MCF 10A (cell line): Measurements from ENCODE around the gene OR8B3. TPM values are rescaled to one million over a fixed set of nuclear protein-coding genes. Genes with fewer than 3 reads are reported as not detected.

Experiments
- BruUV-seq: library from RNA; stranded (reverse); fragments of 400-500 nt; replicated peaks from 2 replicates; lab custom pipeline; 2021; lab: Mats Ljungman, UMichigan
- CTCF ChIA-PET: fragments of 300-600 bp; sonication (Branson Sonifier 250); formaldehyde crosslinking; extraction: SDS; loops from one replicate; lab custom pipeline; 2021; ENCODE audit warnings: antibody characterized with exemption, inconsistent platforms; lab: Yijun Ruan, JAX
- POLR2A ChIA-PET: fragments of 300-600, 350-650 bp; sonication (Branson Sonifier 250); formaldehyde crosslinking; extraction: SDS; loops from one replicate; lab custom pipeline; 2020; ENCODE audit warnings: antibody characterized with exemption, inconsistent platforms; lab: Yijun Ruan, JAX
- DNase-seq: peaks from one replicate; pipeline ENCODE4 v3.0.0-alpha.2; 2018; ENCODE audit not compliant: unreplicated experiment
- H3K27ac Mint-ChIP-seq: one replicate; pipeline ENCODE4 v1.8.0; 2022; ENCODE audit warnings: mild to moderate bottlenecking, low read depth, mixed read lengths; ENCODE audit not compliant: unreplicated experiment
- H3K27me3 Mint-ChIP-seq: one replicate; pipeline ENCODE4 v1.8.0; 2022; ENCODE audit warnings: mixed read lengths; ENCODE audit not compliant: insufficient read depth, unreplicated experiment
- H3K36me3 Mint-ChIP-seq: one replicate; pipeline ENCODE4 v1.8.0; 2022; ENCODE audit warnings: mild to moderate bottlenecking, moderate library complexity, mixed read lengths; ENCODE audit not compliant: insufficient read depth, unreplicated experiment
- H3K4me1 Mint-ChIP-seq: one replicate; pipeline ENCODE4 v1.8.0; 2022; ENCODE audit warnings: mixed read lengths; ENCODE audit not compliant: insufficient read depth, unreplicated experiment
- H3K4me3 Mint-ChIP-seq: one replicate; pipeline ENCODE4 v1.8.0; 2022; ENCODE audit warnings: mild to moderate bottlenecking, moderate library complexity, mixed read lengths; ENCODE audit not compliant: unreplicated experiment
- H3K9me3 Mint-ChIP-seq: one replicate; pipeline ENCODE4 v1.8.0; 2022; ENCODE audit warnings: mixed read lengths; ENCODE audit not compliant: unreplicated experiment
- CTCF ChIP-seq: fragments of 200-600 bp; IDR thresholded peaks from one replicate; pipeline ENCODE4 v1.8.0; 2022; ENCODE audit warnings: antibody characterized with exemption, mild to moderate bottlenecking; ENCODE audit not compliant: unreplicated experiment
- intact Hi-C: fragments of 100-400 bp; cut with micrococcal nuclease; formaldehyde crosslinking; loops from 2 replicates; pipeline ENCODE4 v1.14.1; 2022
- total RNA-seq: library from RNA; stranded (reverse); gene quantifications from 2 replicates; pipeline ENCODE4 v1.2.3, GENCODE V29; 2022

OR8B3 gene
- total RNA-seq, 1 experiment from 2014 or later = not detected

- CTCF ChIA-PET = interaction anchor here (0.6 to 1.2 kb wide), 3 partner anchors 26 to 391 kb away, joined by 3 to 6 read pairs (median 4); no protein-coding TSS in a partner anchor
- no TSS peak for BruUV-seq
- intact Hi-C loops = no loop called here
- Mint-ChIP-seq H3K4me1 (peaks cover 5% of the 10 kb centered on the region), H3K4me3 (no peak overlapping the region), H3K9me3 (no peaks in the 10 kb centered on the region), H3K27me3 (peaks cover 35% of the 10 kb centered on the region), H3K36me3 (peaks cover 4% of the 10 kb centered on the region), H3K27ac (no peak overlapping the region)
- POLR2A ChIA-PET = no interaction called here
- no peak for DNase-seq
- no peak for TF ChIP-seq CTCF
These were observed 43.6 kb upstream of the OR8B3 start for GRCh38 chr11:124442442-124442841.

GRCh38 chr11:124441519-124441918 is 42.7 kb upstream of the OR8B3 start:
- peaks cover 42% of the 10 kb centered on the region for H3K27me3 Mint-ChIP-seq
- DNase-seq = no peak
- CTCF ChIA-PET = interaction anchor here (0.5 kb wide), 1 partner anchor 166 kb away, joined by 3 read pairs; no protein-coding TSS in a partner anchor
- peaks cover 4% of the 10 kb centered on the region for H3K36me3 Mint-ChIP-seq
- intact Hi-C loops = no loop called here
- no peak overlapping the region for H3K27ac Mint-ChIP-seq
- no peak for TF ChIP-seq CTCF
- peaks cover under 1% of the 10 kb centered on the region for H3K4me1 Mint-ChIP-seq
- BruUV-seq = no TSS peak
- H3K4me3 Mint-ChIP-seq = no peak overlapping the region
- POLR2A ChIA-PET = interaction anchor here (0.6 kb wide), 1 partner anchor 12 kb away, joined by 4 read pairs; no protein-coding TSS in a partner anchor
- H3K9me3 Mint-ChIP-seq = no peaks in the 10 kb centered on the region

GRCh38 chr11:124441081-124441480 is 42.3 kb upstream of the OR8B3 start:
- peaks cover 47% of the 10 kb centered on the region for H3K27me3 Mint-ChIP-seq
- POLR2A ChIA-PET = no interaction called here
- H3K4me1 Mint-ChIP-seq = no peaks in the 10 kb centered on the region
- intact Hi-C loops = no loop called here
- BruUV-seq = no TSS peak
- no peak overlapping the region for H3K27ac Mint-ChIP-seq
- CTCF ChIA-PET = interaction anchor here (0.5 kb wide), 1 partner anchor 167 kb away, joined by 3 read pairs; no protein-coding TSS in a partner anchor
- peaks cover 4% of the 10 kb centered on the region for H3K36me3 Mint-ChIP-seq
- no peak overlapping the region for H3K4me3 Mint-ChIP-seq
- no peak for TF ChIP-seq CTCF
- no peak for DNase-seq
- H3K9me3 Mint-ChIP-seq = no peaks in the 10 kb centered on the region

GRCh38 chr11:124440608-124441007 is 41.8 kb upstream of the OR8B3 start:
- H3K27me3 Mint-ChIP-seq = peaks cover 52% of the 10 kb centered on the region
- intact Hi-C loops = no loop called here
- ChIA-PET POLR2A (no interaction called here), CTCF (no interaction called here)
- H3K36me3 Mint-ChIP-seq = peaks cover 4% of the 10 kb centered on the region
- no TSS peak for BruUV-seq
- no peak for TF ChIP-seq CTCF
- no peaks in the 10 kb centered on the region for H3K9me3 Mint-ChIP-seq
- H3K4me1 Mint-ChIP-seq = no peaks in the 10 kb centered on the region
- H3K4me3 Mint-ChIP-seq = no peak overlapping the region
- no peak for DNase-seq
- H3K27ac Mint-ChIP-seq = no peak overlapping the region
